Transverse colon (tissue), 4 donors: ENCODE data around the gene CTRB1.

ENCODE experiments used
- EP300 ChIP-seq: sonication (generic); formaldehyde crosslinking; IDR thresholded peaks from one replicate; pipeline ENCODE4 v1.6.1; 2017; ENCODE audit warnings: antibody characterized with exemption, low read depth
- POLR2A ChIP-seq: fragments of 450-650 bp; IDR thresholded peaks from one replicate; pipeline ENCODE4 v1.6.1; 2016; ENCODE audit warnings: antibody characterized with exemption, mild to moderate bottlenecking, moderate library complexity
- POLR2AphosphoS5 ChIP-seq, 3 donors: sonication (generic); formaldehyde crosslinking; IDR thresholded peaks; one replicate each; pipeline ENCODE4 v1.6.1; 2016; ENCODE audit warnings: antibody characterized with exemption in 3 of 3
- TF ChIP-seq, protein P1 (sequence below), 5 experiments: fragments of 200-600 bp in 3 of 5; fragments of 450-650 bp in 2 of 5; sonication (generic) in 3 of 5; IDR thresholded peaks; 1 replicate in 2 of 5; 2 replicates in 3 of 5; pipeline ENCODE4 v1.5.1; 2016 to 2017; ENCODE audit warnings: antibody characterized with exemption in 5 of 5, inconsistent platforms in 3 of 5, mild to moderate bottlenecking in 2 of 5, moderate library complexity in 1 of 5

DNA sequence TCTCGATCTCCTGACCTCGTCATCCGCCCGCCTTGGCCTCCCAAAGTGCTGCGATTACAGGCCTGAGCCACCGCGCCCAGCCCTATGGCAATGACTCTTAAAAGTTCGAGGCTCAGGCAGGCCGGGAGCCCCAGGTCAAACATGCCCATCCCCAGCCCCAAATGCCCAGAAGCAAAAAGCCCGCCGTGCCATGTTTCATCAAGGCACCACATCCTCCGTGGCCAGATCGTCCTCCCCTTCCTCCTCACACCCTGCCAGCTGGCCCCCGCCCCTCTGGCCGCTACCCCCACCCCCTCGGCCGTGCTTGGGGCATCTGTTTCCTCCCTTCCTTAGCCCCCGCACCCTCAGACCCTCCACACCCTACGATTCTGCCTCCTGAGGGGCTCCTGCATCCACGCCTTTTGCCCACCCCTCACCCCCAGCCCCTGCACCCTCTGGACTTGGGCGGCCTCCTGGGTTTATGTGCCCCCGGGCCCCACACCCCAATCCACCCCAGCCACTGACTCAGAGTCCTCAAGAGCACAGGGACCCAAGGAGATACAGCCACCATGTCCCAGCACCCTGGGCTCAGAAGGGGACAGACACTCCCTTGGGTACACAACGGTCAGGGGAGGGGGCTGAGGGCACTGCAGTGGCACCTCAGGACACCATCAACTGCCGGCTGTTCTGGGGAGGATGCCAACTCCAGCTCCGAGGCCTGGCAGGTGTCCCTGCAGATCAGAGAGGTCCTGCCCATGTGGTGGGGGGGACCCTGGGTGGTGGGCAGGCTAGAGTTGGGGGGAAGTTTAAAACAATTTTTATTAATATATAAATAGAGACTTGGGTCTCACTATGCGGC is 7.1 kb downstream of the CTRB1 start:
- no peak for TF ChIP-seq POLR2A
- TF ChIP-seq, protein P1, sequence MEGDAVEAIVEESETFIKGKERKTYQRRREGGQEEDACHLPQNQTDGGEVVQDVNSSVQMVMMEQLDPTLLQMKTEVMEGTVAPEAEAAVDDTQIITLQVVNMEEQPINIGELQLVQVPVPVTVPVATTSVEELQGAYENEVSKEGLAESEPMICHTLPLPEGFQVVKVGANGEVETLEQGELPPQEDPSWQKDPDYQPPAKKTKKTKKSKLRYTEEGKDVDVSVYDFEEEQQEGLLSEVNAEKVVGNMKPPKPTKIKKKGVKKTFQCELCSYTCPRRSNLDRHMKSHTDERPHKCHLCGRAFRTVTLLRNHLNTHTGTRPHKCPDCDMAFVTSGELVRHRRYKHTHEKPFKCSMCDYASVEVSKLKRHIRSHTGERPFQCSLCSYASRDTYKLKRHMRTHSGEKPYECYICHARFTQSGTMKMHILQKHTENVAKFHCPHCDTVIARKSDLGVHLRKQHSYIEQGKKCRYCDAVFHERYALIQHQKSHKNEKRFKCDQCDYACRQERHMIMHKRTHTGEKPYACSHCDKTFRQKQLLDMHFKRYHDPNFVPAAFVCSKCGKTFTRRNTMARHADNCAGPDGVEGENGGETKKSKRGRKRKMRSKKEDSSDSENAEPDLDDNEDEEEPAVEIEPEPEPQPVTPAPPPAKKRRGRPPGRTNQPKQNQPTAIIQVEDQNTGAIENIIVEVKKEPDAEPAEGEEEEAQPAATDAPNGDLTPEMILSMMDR (IDR thresholded peaks at IDR 0.05) = no peak
- no peak for TF ChIP-seq EP300
- TF ChIP-seq POLR2AphosphoS5 (IDR thresholded peaks at IDR 0.05) = no peak
